ENCODE results near the gene LARGE1. TPM values are rescaled to one million over a fixed set of nuclear protein-coding genes. Genes with fewer than 3 reads are reported as not detected.

Gene LARGE1
- total and polyA plus RNA-seq, 2 of the 4 experiments (the other 2 are of a cell fraction), result 6.2 to 12.4 TPM

DNA sequence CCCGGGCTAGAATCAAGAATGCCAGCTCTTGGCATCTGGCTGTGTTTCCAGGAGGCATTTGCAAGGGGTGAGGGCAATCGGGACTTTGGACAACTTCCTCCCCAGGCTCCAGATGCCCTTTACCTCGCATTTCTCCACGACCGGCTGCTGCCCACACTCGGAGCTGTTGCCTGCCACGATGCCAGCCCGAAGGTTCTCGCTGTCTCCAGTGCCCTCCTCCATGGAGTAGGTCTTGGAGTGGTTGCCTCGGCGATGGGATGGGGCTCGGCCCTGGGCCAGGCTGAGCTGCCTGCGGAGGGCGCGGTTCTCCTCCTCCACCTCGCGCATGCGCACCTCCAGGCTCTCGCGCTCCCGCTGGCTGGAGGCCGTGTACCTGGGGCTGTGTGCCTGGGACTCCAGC, 270.0 kb downstream of the LARGE1 start:
- Histone ChIP-seq H3K4me3 (ENCODE audit: insufficient read depth, low read depth, low read length) (no peak overlapping the region), H3K4ac (ENCODE audit: low read depth, low read length) (no peak overlapping the region), H2BK20ac (ENCODE audit: low read depth, low read length) (no peak overlapping the region), H3K56ac (ENCODE audit: extremely low read depth, insufficient read depth, low read length) (no peak overlapping the region), H2BK15ac (ENCODE audit: low read depth, low read length) (no peak overlapping the region), H3K27me3 (ENCODE audit: control insufficient read depth, insufficient read depth, low read length) (no peaks in the 10 kb centered on the region), H3K23ac (ENCODE audit: low read depth, low read length) (no peak overlapping the region), H4K8ac (ENCODE audit: low read depth in 2 of 2, low read length in 2 of 2) (no peak overlapping the region), H2AK9ac (replicated peaks; ENCODE audit: low read depth, low read length, poor library complexity) (no peak overlapping the region), H2AFZ (replicated peaks; ENCODE audit: low read length, poor library complexity) (no peak overlapping the region), H2BK120ac (ENCODE audit: low read depth, low read length) (no peak overlapping the region), H2BK5ac (ENCODE audit: low read depth, low read length, poor library complexity, severe bottlenecking) (no peak overlapping the region), H3K18ac (ENCODE audit: low read depth, low read length) (no peak overlapping the region), H3K27ac (ENCODE audit: insufficient read depth, low read length) (no peak overlapping the region), H4K20me1 (ENCODE audit: insufficient read depth, low read length) (no peaks in the 10 kb centered on the region), H4K5ac (ENCODE audit: low read depth, low read length) (no peak overlapping the region), H3K79me1 (ENCODE audit: low read depth in 1 of 2, low read length in 2 of 2) (no peaks in the 10 kb centered on the region; a peak in 1 of 4 replicates), H3K14ac (replicated peaks; ENCODE audit: low read depth, low read length) (no peak overlapping the region), H4K91ac (ENCODE audit: insufficient read depth, low read depth, low read length) (no peak overlapping the region), H3K36me3 (ENCODE audit: control insufficient read depth, insufficient read depth, low read length) (no peaks in the 10 kb centered on the region), H3K9me3 (ENCODE audit: control insufficient read depth, insufficient read depth, low read length) (no peaks in the 10 kb centered on the region), H3K9ac (ENCODE audit: low read depth, low read length) (no peak overlapping the region), H3K4me1 (ENCODE audit: control insufficient read depth, insufficient read depth, low read length) (0 out of 2 replicates have a peak, but pooled peaks cover 1% of the 10 kb centered on the region), H2AK5ac (ENCODE audit: low read depth, low read length) (no peak overlapping the region), H3K4me2 (ENCODE audit: low read depth, low read length) (no peak overlapping the region), H3K9me1 (ENCODE audit: insufficient read depth, low read length) (no peaks in the 10 kb centered on the region)
- no peak for DNase-seq
- no peak for TF ChIP-seq CEBPB (IDR thresholded peaks at IDR 0.05; ENCODE audit: low read depth, low read length)
- no peak for TF ChIP-seq POLR2A (IDR thresholded peaks at IDR 0.05; ENCODE audit: low read depth, low read length)
- TF ChIP-seq, protein P1, sequence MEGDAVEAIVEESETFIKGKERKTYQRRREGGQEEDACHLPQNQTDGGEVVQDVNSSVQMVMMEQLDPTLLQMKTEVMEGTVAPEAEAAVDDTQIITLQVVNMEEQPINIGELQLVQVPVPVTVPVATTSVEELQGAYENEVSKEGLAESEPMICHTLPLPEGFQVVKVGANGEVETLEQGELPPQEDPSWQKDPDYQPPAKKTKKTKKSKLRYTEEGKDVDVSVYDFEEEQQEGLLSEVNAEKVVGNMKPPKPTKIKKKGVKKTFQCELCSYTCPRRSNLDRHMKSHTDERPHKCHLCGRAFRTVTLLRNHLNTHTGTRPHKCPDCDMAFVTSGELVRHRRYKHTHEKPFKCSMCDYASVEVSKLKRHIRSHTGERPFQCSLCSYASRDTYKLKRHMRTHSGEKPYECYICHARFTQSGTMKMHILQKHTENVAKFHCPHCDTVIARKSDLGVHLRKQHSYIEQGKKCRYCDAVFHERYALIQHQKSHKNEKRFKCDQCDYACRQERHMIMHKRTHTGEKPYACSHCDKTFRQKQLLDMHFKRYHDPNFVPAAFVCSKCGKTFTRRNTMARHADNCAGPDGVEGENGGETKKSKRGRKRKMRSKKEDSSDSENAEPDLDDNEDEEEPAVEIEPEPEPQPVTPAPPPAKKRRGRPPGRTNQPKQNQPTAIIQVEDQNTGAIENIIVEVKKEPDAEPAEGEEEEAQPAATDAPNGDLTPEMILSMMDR (conservative IDR thresholded peaks at IDR 0.05; ENCODE audit: low read depth, low read length), result no peak
- TF ChIP-seq RFX5 (IDR thresholded peaks at IDR 0.05; ENCODE audit: low read depth, low read length), result no peak
- TF ChIP-seq ELK1 (IDR thresholded peaks at IDR 0.05; ENCODE audit: borderline replicate concordance, low read depth, low read length), result no peak
- no peak for TF ChIP-seq MAFK (IDR thresholded peaks at IDR 0.05; ENCODE audit: low read depth, low read length)
- no peak for TF ChIP-seq RCOR1 (IDR thresholded peaks at IDR 0.05; ENCODE audit: insufficient replicate concordance, low read length)
- TF ChIP-seq SMC3 (IDR thresholded peaks at IDR 0.05; ENCODE audit: low read depth, low read length), result no peak
- TF ChIP-seq MXI1 (IDR thresholded peaks at IDR 0.05; ENCODE audit: borderline replicate concordance, low read depth, low read length), result no peak
- no peak for TF ChIP-seq MAZ (IDR thresholded peaks at IDR 0.05; ENCODE audit: borderline replicate concordance, low read depth, low read length)
- TF ChIP-seq, protein P2, sequence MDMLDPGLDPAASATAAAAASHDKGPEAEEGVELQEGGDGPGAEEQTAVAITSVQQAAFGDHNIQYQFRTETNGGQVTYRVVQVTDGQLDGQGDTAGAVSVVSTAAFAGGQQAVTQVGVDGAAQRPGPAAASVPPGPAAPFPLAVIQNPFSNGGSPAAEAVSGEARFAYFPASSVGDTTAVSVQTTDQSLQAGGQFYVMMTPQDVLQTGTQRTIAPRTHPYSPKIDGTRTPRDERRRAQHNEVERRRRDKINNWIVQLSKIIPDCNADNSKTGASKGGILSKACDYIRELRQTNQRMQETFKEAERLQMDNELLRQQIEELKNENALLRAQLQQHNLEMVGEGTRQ (IDR thresholded peaks at IDR 0.05; ENCODE audit: low read depth, low read length), result no peak
- TF ChIP-seq CHD1 (IDR thresholded peaks at IDR 0.05; ENCODE audit: low read depth, low read length), result no peak
- no peak for TF ChIP-seq BHLHE40 (IDR thresholded peaks at IDR 0.05; ENCODE audit: low read depth, low read length)
- no peak for ATAC-seq (ENCODE audit: low read depth)
- in situ Hi-C loops (cut with MboI; ENCODE audit: low sequenced_read_pairs), result no loop called here
- dilution Hi-C loops (cut with HindIII; ENCODE audit: low sequenced_read_pairs, unreplicated experiment), result no loop called here
- WGBS, 2 experiments (ENCODE audit: extremely low coverage in 2 of 2, insufficient read length in 1 of 2), result 80% methylated on average over 1 of the region's 22 CpGs; no CpG with 5 or more reads in 1 of the 2 experiments
- ChIA-PET POLR2A (ENCODE audit: unreplicated experiment) (no interaction called here), CTCF (no interaction called here)
- BruUV-seq (replicated peaks), result no TSS peak
- intact Hi-C loops (cut with micrococcal nuclease), result no loop called here

All from IMR-90 (cell line).